Right lobe of liver (tissue), 4 donors: ENCODE measurements around the gene STING1.

ENCODE experiments used
- POLR2A ChIP-seq: fragments of 450-650 bp; IDR thresholded peaks from one replicate; pipeline ENCODE4 v1.6.1; 2017; ENCODE audit warnings: antibody characterized with exemption, mild to moderate bottlenecking
- TF ChIP-seq, protein P1 (sequence below), 4 donors: fragments of 200-600 bp in 3 of 4; fragments of 450-650 bp in 1 of 4; IDR thresholded peaks; one replicate each; pipeline versions ENCODE4 v1.5.1 to v1.8.0; 2016 to 2022; ENCODE audit warnings: antibody characterized with exemption in 4 of 4, mild to moderate bottlenecking in 2 of 4
- donor health status: DM: no; HTN: no; CAD: no.
- donor health status: DM: no; HTN: no; CAD: no.
- donor health status: DM: no; HTN: yes; CAD: no.

- no peak for TF ChIP-seq POLR2A
- TF ChIP-seq, protein P1, sequence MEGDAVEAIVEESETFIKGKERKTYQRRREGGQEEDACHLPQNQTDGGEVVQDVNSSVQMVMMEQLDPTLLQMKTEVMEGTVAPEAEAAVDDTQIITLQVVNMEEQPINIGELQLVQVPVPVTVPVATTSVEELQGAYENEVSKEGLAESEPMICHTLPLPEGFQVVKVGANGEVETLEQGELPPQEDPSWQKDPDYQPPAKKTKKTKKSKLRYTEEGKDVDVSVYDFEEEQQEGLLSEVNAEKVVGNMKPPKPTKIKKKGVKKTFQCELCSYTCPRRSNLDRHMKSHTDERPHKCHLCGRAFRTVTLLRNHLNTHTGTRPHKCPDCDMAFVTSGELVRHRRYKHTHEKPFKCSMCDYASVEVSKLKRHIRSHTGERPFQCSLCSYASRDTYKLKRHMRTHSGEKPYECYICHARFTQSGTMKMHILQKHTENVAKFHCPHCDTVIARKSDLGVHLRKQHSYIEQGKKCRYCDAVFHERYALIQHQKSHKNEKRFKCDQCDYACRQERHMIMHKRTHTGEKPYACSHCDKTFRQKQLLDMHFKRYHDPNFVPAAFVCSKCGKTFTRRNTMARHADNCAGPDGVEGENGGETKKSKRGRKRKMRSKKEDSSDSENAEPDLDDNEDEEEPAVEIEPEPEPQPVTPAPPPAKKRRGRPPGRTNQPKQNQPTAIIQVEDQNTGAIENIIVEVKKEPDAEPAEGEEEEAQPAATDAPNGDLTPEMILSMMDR (IDR thresholded peaks at IDR 0.05): no peak
Measured at GRCh38 chr5:139457653-139458306, 24.8 kb downstream of the STING1 start.
